ENCODE results near the gene DDX1.

DDX1 gene

DNA sequence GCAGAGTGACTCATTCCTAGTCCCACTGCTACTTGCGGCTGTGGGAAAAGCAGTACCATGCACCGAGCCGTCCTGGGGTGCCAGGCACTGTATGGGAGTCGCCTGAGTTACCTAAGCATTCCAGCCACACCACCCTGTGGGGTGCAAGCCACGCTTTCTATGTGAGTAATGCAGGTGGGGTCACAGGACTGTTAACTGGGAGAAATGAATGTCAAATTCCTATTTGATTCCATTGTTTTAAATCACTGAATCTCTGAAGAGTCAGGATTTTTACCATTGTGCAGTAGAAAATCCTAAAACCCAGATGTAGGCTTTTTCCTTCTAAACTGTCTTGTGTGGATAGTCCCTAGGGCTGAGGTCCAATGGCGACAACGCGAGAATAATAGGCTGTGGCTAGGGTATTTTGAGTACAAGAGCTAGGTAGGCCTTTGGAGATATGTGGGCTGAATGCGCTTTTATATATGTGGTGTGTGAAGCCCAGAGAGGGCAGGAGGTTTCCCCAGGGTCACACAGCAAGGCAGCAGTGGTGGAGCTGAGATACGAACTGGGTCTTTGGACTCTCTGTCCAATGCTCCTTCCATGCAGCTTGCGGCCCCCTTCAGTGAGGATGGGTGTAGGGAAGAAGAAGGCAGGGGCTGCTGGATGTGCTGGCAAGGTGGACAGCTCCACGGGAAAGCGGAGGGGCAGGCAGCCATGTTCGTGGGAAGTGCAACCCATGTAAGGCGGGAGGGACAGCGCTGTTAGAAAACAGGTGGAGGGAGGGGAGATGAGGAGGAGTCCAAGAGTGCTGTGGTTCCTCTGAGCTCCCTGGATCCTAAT, 83.2 kb downstream of the DDX1 start:
- TF ChIP-seq GATA3 (IDR thresholded peaks at IDR 0.05; ENCODE audit: low read depth, low read length) (no peak), GATA2 (IDR thresholded peaks at IDR 0.05; ENCODE audit: low read depth, low read length) (no peak)

DNA sequence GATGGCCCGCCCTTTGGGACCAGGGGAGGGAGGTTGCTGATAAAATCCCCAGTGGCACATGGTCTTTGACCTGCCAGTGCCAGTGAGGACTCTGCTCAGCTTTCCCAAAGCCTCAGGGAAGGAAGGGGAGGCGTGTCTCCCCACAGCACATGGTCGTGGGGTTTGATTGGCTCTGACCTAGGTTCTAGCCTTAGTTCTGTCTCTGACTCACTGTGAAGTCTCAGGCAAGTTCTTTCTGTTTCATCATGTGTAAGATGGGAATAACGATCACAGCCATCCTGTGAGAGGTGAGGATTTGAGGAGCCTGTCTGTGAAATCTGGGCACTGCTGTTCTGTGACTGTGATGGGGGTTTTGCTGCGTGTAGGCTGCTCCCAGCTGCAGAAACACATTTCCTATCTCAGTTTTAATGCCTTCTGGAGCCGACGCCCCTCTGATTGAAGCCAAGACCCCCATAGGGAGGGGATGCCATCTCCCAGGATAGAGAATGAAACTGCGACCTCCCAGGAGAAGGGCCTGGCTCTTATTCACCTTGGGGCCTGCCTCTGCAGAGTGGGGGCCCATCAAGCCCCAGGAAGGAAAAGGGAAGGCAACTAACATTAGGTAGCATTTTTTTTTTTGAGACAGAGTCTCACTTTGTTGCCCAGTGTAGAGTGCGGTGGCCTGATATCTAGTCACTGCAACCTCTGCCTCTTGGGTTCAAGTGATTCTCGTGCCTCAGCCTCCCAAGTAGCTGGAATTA, 84.0 kb downstream of the DDX1 start:
- TF ChIP-seq GATA2 (IDR thresholded peaks at IDR 0.05; ENCODE audit: low read depth, low read length) (no peak), GATA3 (IDR thresholded peaks at IDR 0.05; ENCODE audit: low read depth, low read length) (no peak)

DNA sequence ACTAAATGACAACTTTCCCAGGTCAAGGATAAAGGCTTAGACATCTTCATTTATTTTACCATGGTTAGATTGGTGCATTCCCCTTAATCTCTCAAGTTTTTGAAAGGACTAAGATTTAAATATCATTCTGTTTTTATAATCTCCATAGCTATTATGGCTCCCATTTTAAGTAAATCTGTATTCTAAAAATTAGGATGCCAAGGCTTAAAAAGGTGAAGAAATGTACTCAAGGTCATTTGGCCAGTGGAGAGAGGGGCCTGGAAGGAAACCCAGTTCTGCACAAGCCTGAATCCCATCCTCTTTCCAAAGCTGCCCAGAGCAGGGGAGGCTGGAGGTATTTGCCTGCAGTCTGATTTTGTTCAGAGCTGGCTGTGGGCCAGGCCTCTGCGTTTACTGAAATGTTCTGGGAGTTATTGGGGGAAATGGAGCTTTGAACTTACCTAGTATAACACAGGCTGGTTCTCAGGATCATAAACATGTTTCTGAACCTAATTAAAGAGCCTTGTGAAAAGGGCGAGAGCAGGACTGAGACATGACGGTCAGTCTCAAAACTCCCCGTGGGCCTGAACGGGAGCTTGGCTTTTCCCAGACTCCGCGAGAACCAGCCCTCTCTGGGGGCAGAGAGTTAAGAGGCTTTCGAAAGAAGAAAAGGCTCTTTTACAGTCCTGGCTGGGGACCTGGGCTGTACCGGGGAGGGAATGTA, 85.6 kb downstream of the DDX1 start:
- no peak for TF ChIP-seq GATA2 (IDR thresholded peaks at IDR 0.05; ENCODE audit: low read depth, low read length)

DNA sequence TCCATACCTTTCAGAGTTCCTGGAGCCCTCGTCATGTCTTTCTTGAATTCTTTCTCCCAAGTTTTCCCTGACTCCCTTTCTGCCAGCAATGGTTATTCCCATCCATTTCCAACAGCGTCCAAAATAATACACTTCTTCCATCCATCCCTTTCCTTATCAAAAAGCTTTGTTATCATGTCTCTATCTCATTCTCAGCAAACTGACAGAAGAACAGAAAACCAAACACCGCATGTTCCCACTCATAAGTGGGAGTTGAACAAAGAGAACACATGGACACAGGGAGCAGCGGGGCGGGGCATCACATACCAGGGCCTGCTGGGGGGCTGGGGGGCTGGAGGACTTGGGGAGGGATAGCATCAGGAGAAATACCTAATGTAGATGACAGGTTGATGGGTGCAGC, 86.7 kb downstream of the DDX1 start:
- TF ChIP-seq GATA2 (IDR thresholded peaks at IDR 0.05; ENCODE audit: low read depth, low read length), result no peak
- TF ChIP-seq GATA3 (IDR thresholded peaks at IDR 0.05; ENCODE audit: low read depth, low read length), result no peak

DNA sequence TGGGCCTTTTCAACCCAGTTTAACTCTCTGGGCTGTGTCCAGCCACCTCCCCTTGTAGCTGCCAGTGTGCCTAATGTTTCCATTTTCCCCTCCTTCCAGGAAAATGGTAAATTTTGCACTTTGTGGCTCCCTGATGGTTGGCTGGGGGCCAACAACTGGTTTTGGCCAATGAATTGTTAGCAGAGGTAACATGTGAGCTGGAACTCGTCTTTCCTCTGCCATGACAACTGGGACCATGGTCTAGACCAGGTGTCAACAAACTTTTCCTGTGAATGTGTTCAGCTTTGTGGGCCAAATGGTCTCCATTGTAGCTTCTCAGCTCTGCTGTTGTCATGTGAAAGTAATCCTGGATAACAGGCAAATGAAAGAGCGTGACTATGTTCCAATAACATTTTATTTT, 87.2 kb downstream of the DDX1 start:
- TF ChIP-seq GATA2 (IDR thresholded peaks at IDR 0.05; ENCODE audit: low read depth, low read length) (no peak), GATA3 (IDR thresholded peaks at IDR 0.05; ENCODE audit: low read depth, low read length) (no peak)

DNA sequence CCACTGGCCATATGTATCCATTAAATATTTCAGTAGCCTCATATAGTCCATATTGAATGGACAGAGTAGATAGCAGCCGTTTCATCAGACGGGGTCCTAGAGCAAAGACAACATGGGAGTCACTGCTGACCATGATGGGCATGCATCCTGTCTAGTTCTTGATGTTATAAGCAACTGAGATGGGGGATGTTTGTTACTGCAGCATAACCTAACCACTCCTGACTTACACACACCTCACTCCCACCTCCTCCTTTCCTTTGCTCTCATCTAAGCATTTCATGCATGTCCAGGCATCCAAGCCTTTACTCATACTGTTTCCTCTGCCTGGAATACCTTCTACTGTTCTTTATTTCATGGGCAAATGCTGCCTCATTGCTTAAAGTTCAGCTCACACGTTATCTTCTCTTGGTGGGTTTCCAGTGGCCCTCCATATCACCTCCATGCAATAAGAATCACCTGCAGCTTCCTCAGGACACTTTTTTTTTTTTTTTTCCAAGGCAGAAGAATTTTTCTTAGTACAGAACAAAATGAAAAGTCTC, 87.8 kb downstream of the DDX1 start:
- no peak for TF ChIP-seq GATA2 (IDR thresholded peaks at IDR 0.05; ENCODE audit: low read depth, low read length)
- TF ChIP-seq GATA3 (IDR thresholded peaks at IDR 0.05; ENCODE audit: low read depth, low read length), result no peak

Measured in SH-SY5Y (cell line).